WTC11 (cell line): ENCODE results near the gene PRR19. TPM values are rescaled to one million over a fixed set of nuclear protein-coding genes. Genes with fewer than 3 reads are reported as not detected.
A peak's percentile ranks its signal among the peaks of the same experiment; 100 is the strongest.

Source experiments
- ATAC-seq: fragments of 200-7000 bp; cut with Tn5 transposase; 2 replicates; pipeline ENCODE4 v1.10.0; 2021; ENCODE audit warnings: mild to moderate bottlenecking, moderate library complexity
- CTCF ChIA-PET: fragments of 300-600 bp; sonication (Branson Sonifier 250); formaldehyde crosslinking; loops from one replicate; lab custom pipeline; 2021; ENCODE audit warnings: antibody characterized with exemption; lab: Charles Lee
- POLR2A ChIA-PET: fragments of 350-600 bp; sonication (Branson Sonifier 250); formaldehyde crosslinking; loops from one replicate; lab custom pipeline; 2021; ENCODE audit warnings: antibody characterized with exemption; lab: Charles Lee
- DNase-seq: peaks from one replicate; pipeline ENCODE4 v3.0.0; 2021; ENCODE audit warnings: low spot score
- H3K27ac Mint-ChIP-seq: 2 replicates; pipeline ENCODE4 v1.8.0; 2021; ENCODE audit warnings: mixed read lengths
- H3K27me3 Mint-ChIP-seq: 2 replicates; pipeline ENCODE4 v1.8.0; 2021; ENCODE audit warnings: low read depth, mild to moderate bottlenecking, moderate library complexity, mixed read lengths
- H3K36me3 Mint-ChIP-seq: 2 replicates; pipeline ENCODE4 v1.8.0; 2021; ENCODE audit warnings: mixed read lengths
- H3K4me1 Mint-ChIP-seq: 2 replicates; pipeline ENCODE4 v1.8.0; 2022; ENCODE audit warnings: mixed read lengths
- H3K4me3 Mint-ChIP-seq: 2 replicates; pipeline ENCODE4 v1.8.0; 2021; ENCODE audit warnings: mild to moderate bottlenecking, moderate library complexity, mixed read lengths
- H3K9me3 Mint-ChIP-seq: 2 replicates; pipeline ENCODE4 v1.8.0; 2021; ENCODE audit warnings: mixed read lengths
- CBFB ChIP-seq: sonication (generic); formaldehyde crosslinking; IDR thresholded peaks from 2 replicates; pipeline ENCODE4 v1.8.1; 2022; ENCODE audit warnings: mild to moderate bottlenecking, low read depth, missing genetic modification reagents
- FOXK1 ChIP-seq: sonication (generic); formaldehyde crosslinking; IDR thresholded peaks from 2 replicates; pipeline ENCODE4 v1.8.0; 2022; ENCODE audit warnings: mild to moderate bottlenecking, moderate library complexity, missing genetic modification reagents
- FOXP1 ChIP-seq: sonication (generic); formaldehyde crosslinking; IDR thresholded peaks from 2 replicates; pipeline ENCODE4 v1.8.0; 2022; ENCODE audit warnings: missing genetic modification reagents, mild to moderate bottlenecking, moderate library complexity, borderline replicate concordance
- GTF2I ChIP-seq: fragments of 250-450 bp; sonication (Bioruptor Pico); conservative IDR thresholded peaks from 2 replicates; pipeline ENCODE4 v1.4.0; 2021; ENCODE audit warnings: mild to moderate bottlenecking
- MYBL2 ChIP-seq: sonication (generic); formaldehyde crosslinking; IDR thresholded peaks from 2 replicates; pipeline ENCODE4 v1.8.1; 2023; ENCODE audit warnings: mild to moderate bottlenecking, moderate library complexity, missing genetic modification reagents
- NFATC4 ChIP-seq: fragments of 250-450 bp; sonication (Bioruptor Pico); IDR thresholded peaks from 2 replicates; pipeline ENCODE4 v1.9.0; 2021; ENCODE audit warnings: mild to moderate bottlenecking
- NFE2L1 ChIP-seq: sonication (generic); formaldehyde crosslinking; IDR thresholded peaks from 2 replicates; pipeline ENCODE4 v1.8.1; 2023; ENCODE audit warnings: missing genetic modification reagents
- NFYB ChIP-seq: sonication (generic); formaldehyde crosslinking; conservative IDR thresholded peaks from 2 replicates; pipeline ENCODE4 v1.8.0; 2022; ENCODE audit warnings: low read depth, missing genetic modification reagents
- PRRX2 ChIP-seq: fragments of 250-450 bp; sonication (Bioruptor Pico); IDR thresholded peaks from 2 replicates; pipeline ENCODE4 v1.8.0; 2021; ENCODE audit warnings: mild to moderate bottlenecking
- RORB ChIP-seq: fragments of 250-450 bp; sonication (Bioruptor Pico); IDR thresholded peaks from 2 replicates; pipeline ENCODE4 v1.9.0; 2021; ENCODE audit warnings: mild to moderate bottlenecking
- TP53 ChIP-seq: sonication (generic); formaldehyde crosslinking; IDR thresholded peaks from 2 replicates; pipeline ENCODE4 v1.8.1; 2023; ENCODE audit warnings: mild to moderate bottlenecking, missing genetic modification reagents
- ZBTB21 ChIP-seq: sonication (generic); formaldehyde crosslinking; IDR thresholded peaks from 2 replicates; pipeline ENCODE4 v1.8.1; 2023; ENCODE audit warnings: mild to moderate bottlenecking, missing genetic modification reagents, borderline replicate concordance
- ZNF121 ChIP-seq: sonication (generic); formaldehyde crosslinking; IDR thresholded peaks from 2 replicates; pipeline ENCODE4 v1.8.0; 2023; ENCODE audit warnings: missing genetic modification reagents
- ZNF416 ChIP-seq: fragments of 250-450 bp; sonication (Bioruptor Pico); IDR thresholded peaks from 2 replicates; pipeline ENCODE4 v1.9.0; 2021; ENCODE audit warnings: mild to moderate bottlenecking, inconsistent platforms
- total RNA-seq: library from RNA; stranded (reverse); gene quantifications from 3 replicates; pipeline ENCODE4 v1.2.3, GENCODE V29; 2021
- TF ChIP-seq, protein P1 (sequence below): sonication (generic); formaldehyde crosslinking; IDR thresholded peaks from 2 replicates; pipeline ENCODE4 v1.8.1; 2023; ENCODE audit warnings: mild to moderate bottlenecking, moderate library complexity, missing genetic modification reagents
- TF ChIP-seq, protein P2 (sequence below): sonication (generic); formaldehyde crosslinking; IDR thresholded peaks from 2 replicates; pipeline ENCODE4 v1.8.0; 2022; ENCODE audit warnings: mild to moderate bottlenecking, missing genetic modification reagents
- TF ChIP-seq, protein P3 (sequence below): sonication (generic); formaldehyde crosslinking; IDR thresholded peaks from 2 replicates; pipeline ENCODE4 v1.8.0; 2023; ENCODE audit warnings: missing genetic modification reagents
- TF ChIP-seq, protein P4 (sequence below): fragments of 250-450 bp; sonication (Bioruptor Pico); IDR thresholded peaks from 2 replicates; pipeline ENCODE4 v1.8.0; 2021; ENCODE audit warnings: mild to moderate bottlenecking
- TF ChIP-seq, protein P5 (sequence below): sonication (generic); formaldehyde crosslinking; IDR thresholded peaks from 2 replicates; pipeline ENCODE4 v1.8.0; 2022; ENCODE audit warnings: mild to moderate bottlenecking, missing genetic modification reagents
- TF ChIP-seq, protein P6 (sequence below): sonication (generic); formaldehyde crosslinking; IDR thresholded peaks from 2 replicates; pipeline ENCODE4 v1.8.1; 2022; ENCODE audit warnings: missing genetic modification reagents, borderline replicate concordance
- TF ChIP-seq, protein P7 (sequence below): sonication (generic); formaldehyde crosslinking; IDR thresholded peaks from 2 replicates; pipeline ENCODE4 v1.8.0; 2022; ENCODE audit warnings: mild to moderate bottlenecking, missing genetic modification reagents

The PRR19 gene
- total RNA-seq, 1 experiment from 2014 or later = 3.7 TPM

DNA sequence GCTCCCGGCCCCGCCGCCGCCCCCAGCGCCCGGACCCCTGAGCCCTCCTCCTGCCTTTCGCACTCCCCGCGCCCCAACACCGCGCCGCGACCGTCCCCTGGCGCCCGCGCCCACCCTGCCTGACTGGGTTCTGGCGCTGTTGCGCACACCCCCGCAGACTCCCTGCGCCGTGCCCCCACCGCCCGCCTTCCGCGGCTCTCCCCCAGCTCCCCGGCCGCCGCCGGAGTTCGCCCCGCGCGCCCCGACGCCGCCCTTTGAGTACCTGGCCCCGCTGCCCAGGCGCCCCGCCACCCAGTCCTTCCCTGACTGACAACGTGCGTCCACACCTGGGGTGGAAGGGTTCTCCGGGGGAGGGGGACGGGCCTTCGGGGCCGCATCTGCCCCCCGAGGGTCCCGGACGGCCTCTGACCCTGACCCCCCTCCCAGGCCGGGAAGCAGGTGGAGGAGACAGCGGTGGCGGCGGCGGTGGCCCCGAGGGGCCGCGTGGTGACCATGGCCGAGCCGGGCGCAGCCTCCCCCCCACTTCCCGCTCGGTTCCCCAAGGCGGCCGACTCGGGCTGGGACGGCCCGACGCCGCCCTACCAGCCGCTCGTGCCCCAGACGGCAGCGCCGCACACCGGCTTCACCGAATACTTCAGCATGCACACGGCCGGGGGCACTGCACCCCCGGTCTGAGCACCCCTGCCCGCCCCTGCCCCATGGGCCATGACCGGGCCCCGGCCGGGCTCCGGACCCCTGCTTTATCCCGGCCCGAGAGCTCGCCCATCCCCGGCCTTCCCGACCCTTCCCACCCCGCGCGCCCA, 22.1 kb downstream of the PRR19 start:
- no peak for TF ChIP-seq NFATC4 (CRISPR knock-in tag)
- TF ChIP-seq, protein P1, sequence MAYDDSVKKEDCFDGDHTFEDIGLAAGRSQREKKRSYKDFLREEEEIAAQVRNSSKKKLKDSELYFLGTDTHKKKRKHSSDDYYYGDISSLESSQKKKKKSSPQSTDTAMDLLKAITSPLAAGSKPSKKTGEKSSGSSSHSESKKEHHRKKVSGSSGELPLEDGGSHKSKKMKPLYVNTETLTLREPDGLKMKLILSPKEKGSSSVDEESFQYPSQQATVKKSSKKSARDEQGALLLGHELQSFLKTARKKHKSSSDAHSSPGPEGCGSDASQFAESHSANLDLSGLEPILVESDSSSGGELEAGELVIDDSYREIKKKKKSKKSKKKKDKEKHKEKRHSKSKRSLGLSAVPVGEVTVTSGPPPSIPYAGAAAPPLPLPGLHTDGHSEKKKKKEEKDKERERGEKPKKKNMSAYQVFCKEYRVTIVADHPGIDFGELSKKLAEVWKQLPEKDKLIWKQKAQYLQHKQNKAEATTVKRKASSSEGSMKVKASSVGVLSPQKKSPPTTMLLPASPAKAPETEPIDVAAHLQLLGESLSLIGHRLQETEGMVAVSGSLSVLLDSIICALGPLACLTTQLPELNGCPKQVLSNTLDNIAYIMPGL = peak; percentile 49; the same call in 1 of the 2 replicates
- TF ChIP-seq, all 79 proteins: peak for 1
- CTCF ChIA-PET = interaction anchor here (0.6 to 2.6 kb wide), 12 partner anchors 10 to 393 kb away, joined by 3 to 13 read pairs (median 4); partner anchors contain the start of genes GSK3A and TMEM145
- peaks cover 14% of the 10 kb centered on the region for H3K4me1 Mint-ChIP-seq
- POLR2A ChIA-PET = no interaction called here
- ATAC-seq (no peak), DNase-seq (peak; percentile 55)
- no peaks in the 10 kb centered on the region for H3K9me3 Mint-ChIP-seq
- no peak overlapping the region for H3K27ac Mint-ChIP-seq
- H3K4me3 Mint-ChIP-seq = peak overlapping the region; percentile 95
- no peaks in the 10 kb centered on the region for H3K36me3 Mint-ChIP-seq
- H3K27me3 Mint-ChIP-seq = peaks cover 44% of the 10 kb centered on the region

DNA sequence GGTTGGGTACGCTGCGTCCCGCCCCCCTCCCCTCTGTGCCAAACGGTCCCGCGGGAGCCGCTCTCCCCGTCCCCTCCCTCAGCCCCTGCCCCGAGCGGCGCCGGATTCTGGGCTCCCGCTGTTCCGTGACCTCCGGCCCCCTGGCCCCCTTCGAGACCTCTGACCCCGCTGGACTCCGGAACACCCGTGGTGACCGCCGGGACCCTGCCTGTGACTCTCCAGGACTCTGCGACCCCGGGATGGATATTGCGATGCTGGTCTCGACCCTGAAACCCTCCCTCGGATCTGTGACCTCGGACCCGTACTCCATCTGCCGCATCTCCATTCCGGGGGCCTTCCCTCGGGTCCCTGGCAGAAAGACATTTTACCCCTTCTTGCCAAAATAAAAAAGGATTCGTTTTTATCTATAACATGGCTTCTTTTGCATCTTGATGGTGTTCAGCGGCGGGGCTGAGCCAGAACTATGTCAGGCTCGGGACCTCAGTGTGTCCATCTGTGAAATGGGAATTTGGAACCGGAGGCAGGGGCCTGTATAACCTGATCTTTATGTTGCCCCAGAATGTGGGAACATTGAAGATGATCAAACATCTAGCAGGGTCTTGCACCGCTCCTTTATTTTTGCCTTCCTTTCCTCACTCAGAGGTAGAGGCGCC, 22.8 kb downstream of the PRR19 start:
- peaks cover 44% of the 10 kb centered on the region for H3K27me3 Mint-ChIP-seq
- peak overlapping the region; percentile 95 for H3K4me3 Mint-ChIP-seq
- no peak for ATAC-seq
- peak; percentile 36 for DNase-seq
- H3K4me1 Mint-ChIP-seq = peaks cover 19% of the 10 kb centered on the region
- H3K27ac Mint-ChIP-seq = peak overlapping the region; percentile 95
- POLR2A ChIA-PET = no interaction called here
- no peaks in the 10 kb centered on the region for H3K9me3 Mint-ChIP-seq
- TF ChIP-seq ZNF121 (CRISPR knock-in tag) (0 out of 2 replicates have a peak, but pooled peaks have one; percentile 16), NFE2L1 (CRISPR knock-in tag) (no peak), GTF2I (peak; percentile 90)
- CTCF ChIA-PET = interaction anchor here (1.3 to 2.6 kb wide), 4 partner anchors 11 to 46 kb away, joined by 3 to 13 read pairs (median 8); partner anchors contain the start of gene TMEM145
- H3K36me3 Mint-ChIP-seq = no peaks in the 10 kb centered on the region

DNA sequence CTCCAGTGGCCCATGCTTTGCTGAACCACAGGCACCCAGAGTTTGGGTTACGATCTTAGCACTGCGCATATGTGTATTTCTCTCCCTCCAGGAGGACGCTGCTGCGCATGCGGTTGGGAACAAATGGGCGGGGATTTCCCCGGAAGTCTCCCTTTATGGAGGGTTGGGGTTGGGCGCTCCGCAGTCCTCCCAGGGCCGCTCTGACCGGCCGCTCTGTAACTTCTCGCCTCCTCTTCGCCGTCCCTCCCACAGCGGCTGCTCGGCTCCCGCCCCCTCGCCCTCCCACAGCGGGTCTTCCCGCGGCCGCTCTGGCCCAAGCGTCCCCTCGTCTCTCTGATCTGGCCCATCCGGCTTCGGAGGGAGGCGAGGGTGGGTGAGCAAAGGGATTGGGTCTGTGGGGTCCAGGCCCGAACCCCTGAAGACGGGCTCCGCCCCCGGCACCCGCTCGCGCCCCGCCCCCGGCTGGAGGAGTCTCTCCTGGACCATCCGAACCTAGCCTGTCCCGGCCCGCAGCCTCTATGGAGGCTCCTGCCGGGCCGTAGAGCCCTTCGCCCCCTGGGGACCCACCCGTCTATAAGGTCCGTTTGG, 23.5 kb downstream of the PRR19 start, which contains the start of gene MEGF8:
TSS of gene MEGF8 (plus strand) at position 328 of the 588 bp plus-strand sequence. CDS start 609 bp downstream, outside the sequence.
- H3K4me3 Mint-ChIP-seq = peak within 1 kb of the TSS; percentile 95
- peak within 1 kb of the TSS; percentile 95 for H3K27ac Mint-ChIP-seq
- no peaks in the 10 kb centered on the region for H3K9me3 Mint-ChIP-seq
- no peaks in the 10 kb centered on the region for H3K36me3 Mint-ChIP-seq
- DNase-seq (peak; percentile 99), ATAC-seq (peak; percentile 90)
- H3K27me3 Mint-ChIP-seq = peaks cover 38% of the 10 kb centered on the region
- ChIA-PET POLR2A (no interaction called here), CTCF (no interaction called here)
- H3K4me1 Mint-ChIP-seq = peaks cover 25% of the 10 kb centered on the region
- TF ChIP-seq FOXK1 (CRISPR knock-in tag) (peak; percentile 59), NFE2L1 (CRISPR knock-in tag) (no peak), PRRX2 (CRISPR knock-in tag) (no peak), ZNF416 (CRISPR knock-in tag) (no peak), MYBL2 (CRISPR knock-in tag) (peak; percentile 71; the same call in 1 of the 2 replicates), FOXP1 (CRISPR knock-in tag) (peak; percentile 35; the same call in 1 of the 2 replicates), ZBTB21 (CRISPR knock-in tag) (no peak), CBFB (CRISPR knock-in tag) (0 out of 2 replicates have a peak, but pooled peaks have one; percentile 68), NFYB (CRISPR knock-in tag) (no peak), TP53 (CRISPR knock-in tag) (no peak), RORB (CRISPR knock-in tag) (no peak)
- TF ChIP-seq, protein P2, sequence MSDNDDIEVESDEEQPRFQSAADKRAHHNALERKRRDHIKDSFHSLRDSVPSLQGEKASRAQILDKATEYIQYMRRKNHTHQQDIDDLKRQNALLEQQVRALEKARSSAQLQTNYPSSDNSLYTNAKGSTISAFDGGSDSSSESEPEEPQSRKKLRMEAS (CRISPR knock-in tag) = 0 out of 2 replicates have a peak, but pooled peaks have one; percentile 30
- TF ChIP-seq, protein P3, sequence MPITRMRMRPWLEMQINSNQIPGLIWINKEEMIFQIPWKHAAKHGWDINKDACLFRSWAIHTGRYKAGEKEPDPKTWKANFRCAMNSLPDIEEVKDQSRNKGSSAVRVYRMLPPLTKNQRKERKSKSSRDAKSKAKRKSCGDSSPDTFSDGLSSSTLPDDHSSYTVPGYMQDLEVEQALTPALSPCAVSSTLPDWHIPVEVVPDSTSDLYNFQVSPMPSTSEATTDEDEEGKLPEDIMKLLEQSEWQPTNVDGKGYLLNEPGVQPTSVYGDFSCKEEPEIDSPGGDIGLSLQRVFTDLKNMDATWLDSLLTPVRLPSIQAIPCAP (CRISPR knock-in tag) = no peak
- TF ChIP-seq, protein P4, sequence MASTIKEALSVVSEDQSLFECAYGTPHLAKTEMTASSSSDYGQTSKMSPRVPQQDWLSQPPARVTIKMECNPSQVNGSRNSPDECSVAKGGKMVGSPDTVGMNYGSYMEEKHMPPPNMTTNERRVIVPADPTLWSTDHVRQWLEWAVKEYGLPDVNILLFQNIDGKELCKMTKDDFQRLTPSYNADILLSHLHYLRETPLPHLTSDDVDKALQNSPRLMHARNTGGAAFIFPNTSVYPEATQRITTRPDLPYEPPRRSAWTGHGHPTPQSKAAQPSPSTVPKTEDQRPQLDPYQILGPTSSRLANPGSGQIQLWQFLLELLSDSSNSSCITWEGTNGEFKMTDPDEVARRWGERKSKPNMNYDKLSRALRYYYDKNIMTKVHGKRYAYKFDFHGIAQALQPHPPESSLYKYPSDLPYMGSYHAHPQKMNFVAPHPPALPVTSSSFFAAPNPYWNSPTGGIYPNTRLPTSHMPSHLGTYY = no peak
- TF ChIP-seq, protein P5, sequence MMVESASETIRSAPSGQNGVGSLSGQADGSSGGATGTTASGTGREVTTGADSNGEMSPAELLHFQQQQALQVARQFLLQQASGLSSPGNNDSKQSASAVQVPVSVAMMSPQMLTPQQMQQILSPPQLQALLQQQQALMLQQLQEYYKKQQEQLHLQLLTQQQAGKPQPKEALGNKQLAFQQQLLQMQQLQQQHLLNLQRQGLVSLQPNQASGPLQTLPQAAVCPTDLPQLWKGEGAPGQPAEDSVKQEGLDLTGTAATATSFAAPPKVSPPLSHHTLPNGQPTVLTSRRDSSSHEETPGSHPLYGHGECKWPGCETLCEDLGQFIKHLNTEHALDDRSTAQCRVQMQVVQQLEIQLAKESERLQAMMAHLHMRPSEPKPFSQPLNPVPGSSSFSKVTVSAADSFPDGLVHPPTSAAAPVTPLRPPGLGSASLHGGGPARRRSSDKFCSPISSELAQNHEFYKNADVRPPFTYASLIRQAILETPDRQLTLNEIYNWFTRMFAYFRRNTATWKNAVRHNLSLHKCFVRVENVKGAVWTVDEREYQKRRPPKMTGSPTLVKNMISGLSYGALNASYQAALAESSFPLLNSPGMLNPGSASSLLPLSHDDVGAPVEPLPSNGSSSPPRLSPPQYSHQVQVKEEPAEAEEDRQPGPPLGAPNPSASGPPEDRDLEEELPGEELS (CRISPR knock-in tag) = peak; percentile 79
- TF ChIP-seq, protein P6, sequence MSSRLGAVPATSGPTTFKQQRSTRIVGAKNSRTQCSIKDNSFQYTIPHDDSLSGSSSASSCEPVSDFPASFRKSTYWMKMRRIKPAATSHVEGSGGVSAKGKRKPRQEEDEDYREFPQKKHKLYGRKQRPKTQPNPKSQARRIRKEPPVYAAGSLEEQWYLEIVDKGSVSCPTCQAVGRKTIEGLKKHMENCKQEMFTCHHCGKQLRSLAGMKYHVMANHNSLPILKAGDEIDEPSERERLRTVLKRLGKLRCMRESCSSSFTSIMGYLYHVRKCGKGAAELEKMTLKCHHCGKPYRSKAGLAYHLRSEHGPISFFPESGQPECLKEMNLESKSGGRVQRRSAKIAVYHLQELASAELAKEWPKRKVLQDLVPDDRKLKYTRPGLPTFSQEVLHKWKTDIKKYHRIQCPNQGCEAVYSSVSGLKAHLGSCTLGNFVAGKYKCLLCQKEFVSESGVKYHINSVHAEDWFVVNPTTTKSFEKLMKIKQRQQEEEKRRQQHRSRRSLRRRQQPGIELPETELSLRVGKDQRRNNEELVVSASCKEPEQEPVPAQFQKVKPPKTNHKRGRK (CRISPR knock-in tag) = no peak
- TF ChIP-seq, protein P7, sequence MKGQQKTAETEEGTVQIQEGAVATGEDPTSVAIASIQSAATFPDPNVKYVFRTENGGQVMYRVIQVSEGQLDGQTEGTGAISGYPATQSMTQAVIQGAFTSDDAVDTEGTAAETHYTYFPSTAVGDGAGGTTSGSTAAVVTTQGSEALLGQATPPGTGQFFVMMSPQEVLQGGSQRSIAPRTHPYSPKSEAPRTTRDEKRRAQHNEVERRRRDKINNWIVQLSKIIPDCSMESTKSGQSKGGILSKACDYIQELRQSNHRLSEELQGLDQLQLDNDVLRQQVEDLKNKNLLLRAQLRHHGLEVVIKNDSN (CRISPR knock-in tag) = peak; percentile 16; the same call in 1 of the 2 replicates
